ENCODE measurements around the gene FBXO47.

DNA sequence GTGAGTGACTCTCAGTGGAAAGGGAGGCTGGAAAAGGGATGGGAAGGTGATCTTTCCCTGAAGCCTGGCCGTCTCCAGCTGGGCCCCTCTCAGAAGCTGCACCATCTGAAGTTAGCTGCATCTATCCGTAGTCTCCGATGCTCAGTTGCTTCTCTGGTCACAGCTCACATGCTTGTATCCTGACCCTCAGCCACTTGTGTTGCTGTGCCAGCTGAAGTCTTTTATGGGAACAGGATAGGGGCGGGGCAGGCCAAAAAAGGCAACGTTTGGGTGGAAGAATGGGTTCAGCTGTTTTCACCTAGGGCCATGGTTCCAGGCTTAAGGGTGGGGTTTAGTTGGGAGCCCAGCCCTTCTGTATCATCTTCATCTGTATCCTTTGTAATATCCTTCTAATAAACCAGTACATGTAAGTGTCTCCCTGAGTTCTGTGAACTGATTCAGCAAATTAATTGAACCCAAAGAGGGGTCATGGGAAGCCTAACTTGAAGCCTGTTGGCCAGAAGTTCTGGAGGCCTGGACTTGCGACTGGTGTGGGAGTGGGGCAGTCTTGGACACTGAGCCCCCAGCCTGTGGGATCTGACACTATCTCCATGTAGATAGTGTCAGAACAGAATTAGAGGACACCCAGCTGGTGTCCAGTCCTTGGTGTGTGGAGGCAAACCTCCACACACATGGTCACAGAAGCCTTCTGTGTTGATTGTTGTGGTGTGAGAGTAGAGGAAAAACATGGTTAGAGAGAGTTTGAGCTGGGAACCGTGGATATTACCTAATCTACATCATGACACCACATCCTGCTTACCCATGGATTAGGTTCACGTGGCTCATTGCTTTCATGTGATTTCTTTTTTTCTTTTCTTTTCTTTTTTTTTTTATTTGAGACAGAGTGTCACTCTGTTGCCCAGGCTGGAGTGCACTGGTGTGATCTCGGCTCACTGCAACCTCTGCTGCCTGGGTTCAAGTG, 49.3 kb upstream of the FBXO47 start:
- TF ChIP-seq POLR2AphosphoS5 (IDR thresholded peaks at IDR 0.05; ENCODE audit: low read length) (no peak), EGR1 (IDR thresholded peaks at IDR 0.05; ENCODE audit: borderline replicate concordance in 1 of 2, low read depth in 2 of 2, low read length in 2 of 2) (no peak), HDAC2 (IDR thresholded peaks at IDR 0.05) (no peak), POLR2A (IDR thresholded peaks at IDR 0.05; ENCODE audit: low read depth, low read length) (no peak), KDM1A (IDR thresholded peaks at IDR 0.05; ENCODE audit: borderline replicate concordance) (no peak), BHLHE40 (IDR thresholded peaks at IDR 0.05; ENCODE audit: borderline replicate concordance in 1 of 2, low read depth in 2 of 2, low read length in 1 of 2) (no peak), EED (IDR thresholded peaks at IDR 0.05; ENCODE audit: low read depth) (no peak), ZZZ3 (IDR thresholded peaks at IDR 0.05; ENCODE audit: control insufficient read depth, insufficient read length, low read depth) (no peak), NFYB (IDR thresholded peaks at IDR 0.05; ENCODE audit: insufficient read depth, low read depth, low read length) (no peak), RFX5 (IDR thresholded peaks at IDR 0.05; ENCODE audit: low read depth, low read length) (no peak), SRF (IDR thresholded peaks at IDR 0.05; ENCODE audit: low read depth in 2 of 2, low read length in 2 of 2) (no peak)
- TF ChIP-seq, protein P1, sequence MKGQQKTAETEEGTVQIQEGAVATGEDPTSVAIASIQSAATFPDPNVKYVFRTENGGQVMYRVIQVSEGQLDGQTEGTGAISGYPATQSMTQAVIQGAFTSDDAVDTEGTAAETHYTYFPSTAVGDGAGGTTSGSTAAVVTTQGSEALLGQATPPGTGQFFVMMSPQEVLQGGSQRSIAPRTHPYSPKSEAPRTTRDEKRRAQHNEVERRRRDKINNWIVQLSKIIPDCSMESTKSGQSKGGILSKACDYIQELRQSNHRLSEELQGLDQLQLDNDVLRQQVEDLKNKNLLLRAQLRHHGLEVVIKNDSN (IDR thresholded peaks at IDR 0.05; ENCODE audit: borderline replicate concordance, extremely low read length, insufficient read depth, low read depth, low read length), result no peak
- TF ChIP-seq, protein P2, sequence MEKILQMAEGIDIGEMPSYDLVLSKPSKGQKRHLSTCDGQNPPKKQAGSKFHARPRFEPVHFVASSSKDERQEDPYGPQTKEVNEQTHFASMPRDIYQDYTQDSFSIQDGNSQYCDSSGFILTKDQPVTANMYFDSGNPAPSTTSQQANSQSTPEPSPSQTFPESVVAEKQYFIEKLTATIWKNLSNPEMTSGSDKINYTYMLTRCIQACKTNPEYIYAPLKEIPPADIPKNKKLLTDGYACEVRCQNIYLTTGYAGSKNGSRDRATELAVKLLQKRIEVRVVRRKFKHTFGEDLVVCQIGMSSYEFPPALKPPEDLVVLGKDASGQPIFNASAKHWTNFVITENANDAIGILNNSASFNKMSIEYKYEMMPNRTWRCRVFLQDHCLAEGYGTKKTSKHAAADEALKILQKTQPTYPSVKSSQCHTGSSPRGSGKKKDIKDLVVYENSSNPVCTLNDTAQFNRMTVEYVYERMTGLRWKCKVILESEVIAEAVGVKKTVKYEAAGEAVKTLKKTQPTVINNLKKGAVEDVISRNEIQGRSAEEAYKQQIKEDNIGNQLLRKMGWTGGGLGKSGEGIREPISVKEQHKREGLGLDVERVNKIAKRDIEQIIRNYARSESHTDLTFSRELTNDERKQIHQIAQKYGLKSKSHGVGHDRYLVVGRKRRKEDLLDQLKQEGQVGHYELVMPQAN (conservative IDR thresholded peaks at IDR 0.05), result no peak
- TF ChIP-seq, protein P3, sequence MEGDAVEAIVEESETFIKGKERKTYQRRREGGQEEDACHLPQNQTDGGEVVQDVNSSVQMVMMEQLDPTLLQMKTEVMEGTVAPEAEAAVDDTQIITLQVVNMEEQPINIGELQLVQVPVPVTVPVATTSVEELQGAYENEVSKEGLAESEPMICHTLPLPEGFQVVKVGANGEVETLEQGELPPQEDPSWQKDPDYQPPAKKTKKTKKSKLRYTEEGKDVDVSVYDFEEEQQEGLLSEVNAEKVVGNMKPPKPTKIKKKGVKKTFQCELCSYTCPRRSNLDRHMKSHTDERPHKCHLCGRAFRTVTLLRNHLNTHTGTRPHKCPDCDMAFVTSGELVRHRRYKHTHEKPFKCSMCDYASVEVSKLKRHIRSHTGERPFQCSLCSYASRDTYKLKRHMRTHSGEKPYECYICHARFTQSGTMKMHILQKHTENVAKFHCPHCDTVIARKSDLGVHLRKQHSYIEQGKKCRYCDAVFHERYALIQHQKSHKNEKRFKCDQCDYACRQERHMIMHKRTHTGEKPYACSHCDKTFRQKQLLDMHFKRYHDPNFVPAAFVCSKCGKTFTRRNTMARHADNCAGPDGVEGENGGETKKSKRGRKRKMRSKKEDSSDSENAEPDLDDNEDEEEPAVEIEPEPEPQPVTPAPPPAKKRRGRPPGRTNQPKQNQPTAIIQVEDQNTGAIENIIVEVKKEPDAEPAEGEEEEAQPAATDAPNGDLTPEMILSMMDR (IDR thresholded peaks at IDR 0.05 in 2 of 3, conservative IDR thresholded peaks at IDR 0.05 in 1 of 3; ENCODE audit: control insufficient read depth in 2 of 3, extremely low read depth in 1 of 3, insufficient read depth in 1 of 3, low read depth in 3 of 3, low read length in 3 of 3), result no peak
